Nephron (organoid): Measurements from ENCODE around the gene PXDC1.

Experiments used
- H3K27ac Mint-ChIP-seq, 3 experiments: 2 replicates each; pipeline ENCODE4 v1.8.0; 2020; ENCODE audit warnings: mixed read lengths in 3 of 3, mild to moderate bottlenecking in 2 of 3, moderate library complexity in 1 of 3
- H3K27me3 Mint-ChIP-seq: 2 replicates; pipeline ENCODE4 v1.8.0; 2021; ENCODE audit warnings: low read depth, mild to moderate bottlenecking, moderate library complexity, mixed read lengths
- H3K36me3 Mint-ChIP-seq: 2 replicates; pipeline ENCODE4 v1.8.0; 2020; ENCODE audit warnings: low read depth, mixed read lengths
- H3K4me1 Mint-ChIP-seq: 2 replicates; pipeline ENCODE4 v1.8.0; 2020; ENCODE audit warnings: mixed read lengths
- H3K4me3 Mint-ChIP-seq, 3 experiments: 2 replicates each; pipeline ENCODE4 v1.8.0; 2020; ENCODE audit warnings: mild to moderate bottlenecking in 3 of 3, mixed read lengths in 3 of 3, moderate library complexity in 2 of 3
- H3K9me3 Mint-ChIP-seq: 2 replicates; pipeline ENCODE4 v1.8.0; 2020; ENCODE audit warnings: mixed read lengths
- CTCF ChIP-seq, 3 experiments: fragments of 200-600 bp; sonication (generic); IDR thresholded peaks; one replicate each; pipeline ENCODE4 v1.5.0; 2021; ENCODE audit warnings: antibody characterized with exemption in 3 of 3; ENCODE audit not compliant: unreplicated experiment in 3 of 3

The PXDC1 gene

DNA sequence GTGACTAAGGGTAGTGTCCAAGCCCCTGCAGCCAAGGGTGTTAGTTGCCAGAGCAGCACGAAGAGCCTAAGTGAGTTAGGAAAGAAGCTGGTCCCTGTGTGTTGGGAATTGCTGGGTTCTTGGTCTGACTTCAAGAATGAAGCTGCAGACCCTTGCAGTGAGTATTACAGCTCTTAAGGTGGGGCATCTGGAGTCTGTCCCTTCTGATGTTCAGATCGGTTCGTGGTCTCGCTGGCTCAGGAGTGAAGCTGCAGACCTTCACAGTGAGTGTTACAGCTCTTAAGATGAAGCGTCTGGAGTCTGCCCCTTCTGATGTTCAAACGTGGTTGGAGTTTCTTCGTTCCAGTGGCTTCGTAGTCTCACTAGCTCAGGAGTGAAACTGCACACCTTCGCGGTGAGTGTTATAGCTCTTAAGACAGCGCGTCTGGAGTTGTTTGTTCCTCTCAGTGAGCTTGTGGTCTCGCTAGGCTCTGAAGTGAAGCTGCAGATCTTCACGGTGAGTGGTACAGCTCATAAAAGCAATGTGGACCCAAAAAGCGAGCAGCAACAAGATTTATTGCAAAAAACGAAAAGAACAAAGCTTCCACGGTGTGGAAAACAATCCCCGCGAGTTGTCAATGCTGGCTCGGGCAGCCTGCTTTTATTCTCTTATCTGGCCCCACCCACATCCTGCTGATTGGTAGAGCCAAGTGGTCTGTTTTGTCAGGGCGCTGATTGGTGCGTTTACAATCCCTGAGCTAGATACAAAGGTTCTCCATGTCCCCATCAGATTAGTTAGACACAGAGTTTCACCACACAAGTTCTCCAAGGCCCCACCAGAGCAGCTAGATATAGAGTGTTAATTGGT lies 31.8 kb downstream of the PXDC1 start:
- H3K27me3 Mint-ChIP-seq, result no peaks in the 10 kb centered on the region
- peaks cover 6% of the 10 kb centered on the region for H3K9me3 Mint-ChIP-seq
- H3K4me3 Mint-ChIP-seq, result no peak overlapping the region
- no peak overlapping the region for H3K27ac Mint-ChIP-seq
- peaks cover 32% of the 10 kb centered on the region for H3K4me1 Mint-ChIP-seq
- H3K36me3 Mint-ChIP-seq, result peaks cover 4% of the 10 kb centered on the region
- no peak for TF ChIP-seq CTCF (IDR thresholded peaks at IDR 0.05; ENCODE audit: unreplicated experiment in 3 of 3)

GRCh38 chr6:3718407-3718806 lies 33.1 kb downstream of the PXDC1 start:
- H3K27me3 Mint-ChIP-seq, result no peaks in the 10 kb centered on the region
- no peak for TF ChIP-seq CTCF (IDR thresholded peaks at IDR 0.05; ENCODE audit: unreplicated experiment in 3 of 3)
- H3K36me3 Mint-ChIP-seq, result peaks cover 4% of the 10 kb centered on the region
- H3K9me3 Mint-ChIP-seq, result peaks cover 6% of the 10 kb centered on the region
- no peak overlapping the region for H3K4me3 Mint-ChIP-seq
- H3K27ac Mint-ChIP-seq, result no peak overlapping the region
- H3K4me1 Mint-ChIP-seq, result peaks cover 19% of the 10 kb centered on the region

DNA sequence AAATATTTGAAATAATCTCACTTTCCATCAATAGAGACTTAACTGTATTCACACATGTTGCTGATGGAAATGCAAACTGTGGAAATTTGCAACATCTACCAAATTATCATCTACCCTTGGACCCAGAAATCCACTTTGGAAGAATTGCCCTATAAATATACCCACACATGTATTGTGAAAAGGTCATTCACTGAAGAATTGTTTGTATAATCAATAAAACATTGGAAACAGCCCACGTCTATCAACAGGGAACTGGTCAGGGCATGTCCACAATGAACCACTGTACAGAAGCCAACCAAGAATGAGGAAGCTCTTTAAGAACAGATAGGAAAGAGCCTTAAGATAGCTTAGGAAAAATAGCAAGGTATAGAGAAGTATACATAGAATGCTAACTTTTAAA lies 36.2 kb downstream of the PXDC1 start:
- H3K4me1 Mint-ChIP-seq, result no peaks in the 10 kb centered on the region
- H3K4me3 Mint-ChIP-seq, result no peak overlapping the region
- H3K27ac Mint-ChIP-seq, result no peak overlapping the region
- H3K36me3 Mint-ChIP-seq, result no peaks in the 10 kb centered on the region
- H3K9me3 Mint-ChIP-seq, result peaks cover 6% of the 10 kb centered on the region
- H3K27me3 Mint-ChIP-seq, result peaks cover 3% of the 10 kb centered on the region
- no peak for TF ChIP-seq CTCF (IDR thresholded peaks at IDR 0.05; ENCODE audit: unreplicated experiment in 3 of 3)

DNA sequence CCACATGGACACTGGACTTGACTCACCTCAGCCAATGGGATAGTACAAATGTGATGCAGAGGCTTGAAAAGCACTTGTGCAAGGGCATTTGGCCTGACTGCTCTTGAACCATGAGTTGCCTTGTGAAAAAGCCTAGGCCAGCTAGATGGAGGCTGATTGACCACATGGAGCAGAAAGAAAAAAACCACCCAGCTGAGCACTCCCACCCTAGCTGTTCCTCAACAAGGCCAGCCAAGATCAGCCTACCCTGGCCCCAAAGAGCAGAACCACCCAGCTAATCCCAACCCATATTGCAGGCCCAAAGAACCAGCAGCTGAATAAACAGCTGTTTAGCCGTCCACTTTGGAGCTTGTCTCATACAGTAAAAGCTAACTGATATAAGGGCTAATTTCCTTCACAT lies 36.7 kb downstream of the PXDC1 start:
- peaks cover 6% of the 10 kb centered on the region for H3K9me3 Mint-ChIP-seq
- no peak for TF ChIP-seq CTCF (IDR thresholded peaks at IDR 0.05; ENCODE audit: unreplicated experiment in 3 of 3)

GRCh38 chr6:3714111-3714510 lies 37.4 kb downstream of the PXDC1 start:
- H3K36me3 Mint-ChIP-seq, result no peaks in the 10 kb centered on the region
- H3K27me3 Mint-ChIP-seq, result peaks cover 3% of the 10 kb centered on the region
- H3K9me3 Mint-ChIP-seq, result peaks cover 6% of the 10 kb centered on the region

More for the DNA sequence above, 36.7 kb downstream of the PXDC1 start:
- Mint-ChIP-seq H3K36me3 (no peaks in the 10 kb centered on the region), H3K4me3 (no peak overlapping the region), H3K4me1 (no peaks in the 10 kb centered on the region), H3K27me3 (peaks cover 3% of the 10 kb centered on the region), H3K27ac (no peak overlapping the region)

More at GRCh38 chr6:3714111-3714510, 37.4 kb downstream of the PXDC1 start:
- H3K4me3 Mint-ChIP-seq, result no peak overlapping the region
- no peaks in the 10 kb centered on the region for H3K4me1 Mint-ChIP-seq
- no peak overlapping the region for H3K27ac Mint-ChIP-seq
- TF ChIP-seq CTCF (IDR thresholded peaks at IDR 0.05; ENCODE audit: unreplicated experiment in 3 of 3), result no peak
